HEK293 (cell line): ENCODE measurements around the gene BLVRA.

Experiments used
- CTCF ChIA-PET: fragments of 350-600 bp; formaldehyde crosslinking; extraction: SDS; loops from one replicate; lab custom pipeline; 2021; ENCODE audit warnings: antibody characterized with exemption; lab: Yijun Ruan, JAX
- POLR2A ChIA-PET: fragments of 300-600 bp; formaldehyde crosslinking; extraction: SDS; loops from one replicate; lab custom pipeline; 2020; ENCODE audit warnings: antibody characterized with exemption, inconsistent platforms; lab: Yijun Ruan, JAX
- H3K27ac ChIP-seq: fragments of 200-500 bp; sonication (Bioruptor generic); 2 replicates; pipeline ENCODE4 v1.5.1; 2014; ENCODE audit warnings: low read depth, low read length, control low read depth, inconsistent platforms; ENCODE audit errors: extremely low read depth
- H3K36me3 ChIP-seq, 2 experiments: fragments of 200-500 bp in 1 of 2; sonication (Bioruptor generic) in 1 of 2; 1 replicate in 1 of 2; 2 replicates in 1 of 2; pipeline ENCODE4 v1.5.1; 2014 to 2017; ENCODE audit warnings: inconsistent platforms in 2 of 2, low read length in 2 of 2; ENCODE audit not compliant: control insufficient read depth in 2 of 2, insufficient read depth in 1 of 2
- H3K4me1 ChIP-seq: fragments of 200-500 bp; sonication (Bioruptor generic); 2 replicates; pipeline ENCODE4 v1.5.1; 2014; ENCODE audit warnings: mild to moderate bottlenecking, low read length, inconsistent platforms; ENCODE audit not compliant: control insufficient read depth, insufficient read depth
- H3K4me3 ChIP-seq: 2 replicates; pipeline ENCODE4 v1.5.1; 2011; ENCODE audit warnings: low read depth, mild to moderate bottlenecking, control low read depth, low read length, moderate library complexity
- H3K9me3 ChIP-seq: fragments of 200-500 bp; sonication (Bioruptor generic); 2 replicates; pipeline ENCODE4 v1.5.1; 2014; ENCODE audit warnings: low read depth, low read length, inconsistent platforms; ENCODE audit not compliant: control insufficient read depth, insufficient read depth
- FEZF1 ChIP-seq: fragments of 450-650 bp; formaldehyde crosslinking; IDR thresholded peaks from 2 replicates; pipeline ENCODE4 v1.5.1; 2016; ENCODE audit warnings: missing biosample characterization, missing genetic modification characterization
- GLI4 ChIP-seq: fragments of 450-650 bp; formaldehyde crosslinking; IDR thresholded peaks from 2 replicates; pipeline ENCODE4 v1.5.1; 2016; ENCODE audit warnings: missing biosample characterization, missing genetic modification characterization
- KLF10 ChIP-seq: fragments of 450-650 bp; IDR thresholded peaks from 2 replicates; pipeline ENCODE4 v1.5.1; 2018; ENCODE audit warnings: missing biosample characterization, mild to moderate bottlenecking, missing genetic modification characterization
- KLF8 ChIP-seq: fragments of 450-650 bp; formaldehyde crosslinking; IDR thresholded peaks from 2 replicates; pipeline ENCODE4 v1.5.1; 2016; ENCODE audit warnings: missing biosample characterization, missing genetic modification characterization
- OVOL3 ChIP-seq: fragments of 450-650 bp; formaldehyde crosslinking; IDR thresholded peaks from 2 replicates; pipeline ENCODE4 v1.5.1; 2016; ENCODE audit warnings: missing biosample characterization, missing genetic modification characterization
- PRDM1 ChIP-seq: fragments of 450-650 bp; formaldehyde crosslinking; IDR thresholded peaks from 2 replicates; pipeline ENCODE4; 2016; ENCODE audit warnings: missing biosample characterization, missing genetic modification characterization
- SCRT2 ChIP-seq: fragments of 450-650 bp; formaldehyde crosslinking; IDR thresholded peaks from 2 replicates; pipeline ENCODE4 v1.5.1; 2016; ENCODE audit warnings: missing biosample characterization, missing genetic modification characterization
- SP2 ChIP-seq: fragments of 450-650 bp; formaldehyde crosslinking; IDR thresholded peaks from 2 replicates; pipeline ENCODE4 v1.5.1; 2016; ENCODE audit warnings: missing biosample characterization, missing genetic modification characterization
- TCF7L2 ChIP-seq: IDR thresholded peaks from 2 replicates; pipeline ENCODE4 v1.6.1; 2011; ENCODE audit warnings: low read depth, mild to moderate bottlenecking, inconsistent platforms, low read length, moderate library complexity, borderline replicate concordance
- TRIM28 ChIP-seq: IDR thresholded peaks from 2 replicates; pipeline ENCODE4 v1.6.1; 2011; ENCODE audit warnings: low read length, control low read depth, borderline replicate concordance
- ZBTB17 ChIP-seq: fragments of 450-650 bp; formaldehyde crosslinking; IDR thresholded peaks from 2 replicates; pipeline ENCODE4 v1.5.1; 2016; ENCODE audit warnings: missing biosample characterization, missing genetic modification characterization
- ZBTB20 ChIP-seq: fragments of 450-650 bp; formaldehyde crosslinking; IDR thresholded peaks from 2 replicates; pipeline ENCODE4 v1.5.1; 2016; ENCODE audit warnings: missing biosample characterization, missing genetic modification characterization
- ZBTB26 ChIP-seq: fragments of 450-650 bp; formaldehyde crosslinking; optimal IDR thresholded peaks from 2 replicates; pipeline ENCODE3; 2016; ENCODE audit warnings: missing biosample characterization, mild to moderate bottlenecking, missing genetic modification characterization
- ZBTB8A ChIP-seq: fragments of 450-650 bp; formaldehyde crosslinking; IDR thresholded peaks from 2 replicates; pipeline ENCODE4 v1.5.1; 2016; ENCODE audit warnings: missing biosample characterization, missing genetic modification characterization
- ZFP41 ChIP-seq: fragments of 450-650 bp; formaldehyde crosslinking; IDR thresholded peaks from 2 replicates; pipeline ENCODE4 v1.5.1; 2016; ENCODE audit warnings: missing biosample characterization, missing genetic modification characterization, borderline replicate concordance
- ZIC2 ChIP-seq: fragments of 450-650 bp; formaldehyde crosslinking; IDR thresholded peaks from 2 replicates; pipeline ENCODE4 v1.5.1; 2016; ENCODE audit warnings: missing biosample characterization, missing genetic modification characterization
- ZNF10 ChIP-seq: fragments of 450-650 bp; formaldehyde crosslinking; IDR thresholded peaks from 2 replicates; pipeline ENCODE4 v1.5.1; 2017; ENCODE audit warnings: missing biosample characterization, missing genetic modification characterization
- ZNF335 ChIP-seq: fragments of 450-650 bp; formaldehyde crosslinking; conservative IDR thresholded peaks from 2 replicates; pipeline ENCODE4 v1.5.1; 2016; ENCODE audit warnings: missing biosample characterization, missing genetic modification characterization
- ZNF394 ChIP-seq: fragments of 450-650 bp; formaldehyde crosslinking; IDR thresholded peaks from 2 replicates; pipeline ENCODE4 v1.5.1; 2016; ENCODE audit warnings: missing biosample characterization, missing genetic modification characterization, mild to moderate bottlenecking, moderate library complexity, borderline replicate concordance
- ZNF404 ChIP-seq: fragments of 450-650 bp; formaldehyde crosslinking; IDR thresholded peaks from 2 replicates; pipeline ENCODE4 v1.5.1; 2017; ENCODE audit warnings: missing biosample characterization, missing genetic modification characterization
- ZNF623 ChIP-seq: fragments of 450-650 bp; formaldehyde crosslinking; IDR thresholded peaks from 2 replicates; pipeline ENCODE4 v1.5.1; 2016; ENCODE audit warnings: missing biosample characterization, missing genetic modification characterization
- ZNF624 ChIP-seq: fragments of 450-650 bp; formaldehyde crosslinking; IDR thresholded peaks from 2 replicates; pipeline ENCODE4 v1.5.1; 2017; ENCODE audit warnings: missing biosample characterization, missing genetic modification characterization
- ZNF626 ChIP-seq: fragments of 450-650 bp; sonication (Bioruptor Pico); formaldehyde crosslinking; IDR thresholded peaks from 2 replicates; pipeline ENCODE4 v1.5.1; 2018; ENCODE audit warnings: missing biosample characterization, missing genetic modification characterization, inconsistent platforms
- ZNF654 ChIP-seq: fragments of 450-650 bp; formaldehyde crosslinking; IDR thresholded peaks from 2 replicates; pipeline ENCODE4 v1.5.1; 2016; ENCODE audit warnings: low read depth, missing biosample characterization, missing genetic modification characterization
- ZNF660 ChIP-seq: fragments of 450-650 bp; IDR thresholded peaks from 2 replicates; pipeline ENCODE4 v1.5.1; 2018; ENCODE audit warnings: missing biosample characterization, mild to moderate bottlenecking, missing genetic modification characterization
- ZNF692 ChIP-seq: fragments of 450-650 bp; formaldehyde crosslinking; IDR thresholded peaks from 2 replicates; pipeline ENCODE4 v1.5.1; 2016; ENCODE audit warnings: missing biosample characterization, missing genetic modification characterization
- ZXDB ChIP-seq: fragments of 450-650 bp; formaldehyde crosslinking; IDR thresholded peaks from 2 replicates; pipeline ENCODE4 v1.5.1; 2016; ENCODE audit warnings: missing biosample characterization, missing genetic modification characterization

The BLVRA gene

GRCh38 chr7:43756368-43757072 lies 2.0 kb upstream of the BLVRA start:
- H3K27ac ChIP-seq, result no peak overlapping the region
- TF ChIP-seq FEZF1, result peak; percentile 52
- no peak for TF ChIP-seq TCF7L2
- peak; percentile 55; the same call in 1 of the 2 replicates for TF ChIP-seq ZNF10 (tag by site-specific recombination)
- TF ChIP-seq ZBTB20 (tag by site-specific recombination), result no peak
- peak; percentile 46; the same call in 1 of the 2 replicates for TF ChIP-seq ZNF335
- 0 out of 2 replicates have a peak, but pooled peaks have one; percentile 32 for TF ChIP-seq TRIM28
- CTCF ChIA-PET, result interaction anchor here (0.6 to 1.1 kb wide), 6 partner anchors 13 to 83 kb away, joined by 3 to 4 read pairs (median 3); no protein-coding TSS in a partner anchor
- no peak overlapping the region for H3K4me3 ChIP-seq
- no peaks in the 10 kb centered on the region for H3K36me3 ChIP-seq
- H3K9me3 ChIP-seq, result no peaks in the 10 kb centered on the region
- POLR2A ChIA-PET, result interaction anchor here (0.7 to 2.3 kb wide), 2 partner anchors 27 kb away, joined by 6 to 16 read pairs; partner anchors contain the start of gene COA1
- H3K4me1 ChIP-seq, result peaks cover 8% of the 10 kb centered on the region

- POLR2A ChIA-PET, result interaction anchor here (1.5 to 2.3 kb wide), 3 partner anchors 27 to 174 kb away, joined by 4 to 16 read pairs (median 9); partner anchors contain the start of genes COA1 and STK17A
- CTCF ChIA-PET, result interaction anchor here (0.6 to 1.1 kb wide), 4 partner anchors 27 to 82 kb away, joined by 3 to 4 read pairs (median 3); no protein-coding TSS in a partner anchor
- TF ChIP-seq ZBTB17 (0 out of 2 replicates have a peak, but pooled peaks have one; percentile 33), ZNF623 (peak; percentile 86), OVOL3 (tag by site-specific recombination) (no peak)
- TF ChIP-seq, all 188 proteins: peak for 2
- H3K27ac ChIP-seq, result no peak overlapping the region
- H3K9me3 ChIP-seq, result no peaks in the 10 kb centered on the region
- no peaks in the 10 kb centered on the region for H3K36me3 ChIP-seq
- peaks cover 10% of the 10 kb centered on the region for H3K4me1 ChIP-seq
- no peak overlapping the region for H3K4me3 ChIP-seq
These were observed 1.3 kb upstream of the BLVRA start for GRCh38 chr7:43757073-43757720.

GRCh38 chr7:43758822-43759683 lies 573 bp downstream of the BLVRA start:
- Histone ChIP-seq H3K4me3 (peak overlapping the region; percentile 66), H3K36me3 (no peaks in the 10 kb centered on the region), H3K9me3 (no peaks in the 10 kb centered on the region), H3K27ac (peak overlapping the region; percentile 83), H3K4me1 (peaks cover 17% of the 10 kb centered on the region)
- ChIA-PET CTCF (interaction anchor here (0.5 to 1.1 kb wide), 2 partner anchors 60 to 176 kb away, joined by 3 read pairs; partner anchors contain the start of gene STK17A), POLR2A (interaction anchor here (0.5 to 2.3 kb wide), 12 partner anchors 9 to 176 kb away, joined by 3 to 16 read pairs (median 4); partner anchors contain the start of genes COA1, MRPS24 and STK17A)
- TF ChIP-seq ZBTB20 (tag by site-specific recombination), result peak; percentile 76; the same call in 1 of the 2 replicates
- TF ChIP-seq ZNF626, result no peak
- TF ChIP-seq KLF8, result peak; percentile 76; the same call in 1 of the 2 replicates
- no peak for TF ChIP-seq ZXDB (tag by site-specific recombination)
- peak; percentile 73 for TF ChIP-seq ZNF335
- TF ChIP-seq SCRT2 (tag by site-specific recombination), result no peak
- TF ChIP-seq ZNF624 (tag by site-specific recombination), result no peak
- no peak for TF ChIP-seq KLF10 (tag by site-specific recombination)
- 0 out of 2 replicates have a peak, but pooled peaks have one; percentile 23 for TF ChIP-seq ZNF394 (tag by site-specific recombination)
- no peak for TF ChIP-seq ZFP41 (tag by site-specific recombination)
- TF ChIP-seq ZNF660 (tag by site-specific recombination), result peak; percentile 26; the same call in 1 of the 2 replicates
- TF ChIP-seq ZBTB8A (tag by site-specific recombination), result peak; percentile 12; the same call in 1 of the 2 replicates
- no peak for TF ChIP-seq ZNF654
- peak; percentile 56 for TF ChIP-seq ZBTB26
- TF ChIP-seq PRDM1, result peak; percentile 72
- peak; percentile 51 for TF ChIP-seq ZIC2 (tag by site-specific recombination)
- TF ChIP-seq ZNF692 (tag by site-specific recombination), result 0 out of 2 replicates have a peak, but pooled peaks have one; percentile 13
- TF ChIP-seq GLI4 (tag by site-specific recombination), result no peak
- TF ChIP-seq ZNF404 (tag by site-specific recombination), result no peak
- TF ChIP-seq SP2 (tag by site-specific recombination), result peak; percentile 32
